ENCODE data around the gene SOCS1.
A peak's percentile ranks its signal among the peaks of the same experiment; 100 is the strongest.
"Not testable (repeated sequence)": the region's sequence is repeated elsewhere in the genome, so short reads cannot be mapped to it uniquely, and the experiment has no call there.

Gene SOCS1

GRCh38 chr16:11224096-11224893, 31.7 kb downstream of the SOCS1 start:
- peak; percentile 46 for DNase-seq

GRCh38 chr16:11220507-11220906, 35.5 kb downstream of the SOCS1 start:
- DNase-seq: not testable (repeated sequence)

GRCh38 chr16:11219178-11219577, 36.8 kb downstream of the SOCS1 start:
- DNase-seq: no peak

GRCh38 chr16:11218604-11218962, 37.4 kb downstream of the SOCS1 start:
- DNase-seq: no peak

- DNase-seq: no peak
These were observed 38.1 kb downstream of the SOCS1 start for GRCh38 chr16:11217651-11218603.

GRCh38 chr16:11215935-11216556, 40.0 kb downstream of the SOCS1 start:
- DNase-seq: no peak

- no peak for DNase-seq
These were observed 42.2 kb downstream of the SOCS1 start for GRCh38 chr16:11213799-11214198.

- DNase-seq: no peak
These were observed 42.6 kb downstream of the SOCS1 start for GRCh38 chr16:11213373-11213772.

- no peak for DNase-seq
These were observed 43.2 kb downstream of the SOCS1 start for GRCh38 chr16:11212798-11213196.

GRCh38 chr16:11211977-11212797, 43.8 kb downstream of the SOCS1 start:
- DNase-seq: no peak

- no peak for DNase-seq
These were observed 44.7 kb downstream of the SOCS1 start for GRCh38 chr16:11211061-11211976.

GRCh38 chr16:11210260-11210659, 45.7 kb downstream of the SOCS1 start:
- DNase-seq: no peak

- no peak for DNase-seq
These were observed 46.9 kb downstream of the SOCS1 start for GRCh38 chr16:11208916-11209665.

- no peak for DNase-seq
These were observed 48.4 kb downstream of the SOCS1 start for GRCh38 chr16:11207646-11208045.

- DNase-seq: no peak
These were observed 50.0 kb downstream of the SOCS1 start for GRCh38 chr16:11205754-11206581.

- DNase-seq: no peak
These were observed 50.8 kb downstream of the SOCS1 start for GRCh38 chr16:11205065-11205699.

GRCh38 chr16:11204513-11205047, 51.4 kb downstream of the SOCS1 start:
- no peak for DNase-seq
